Fibroblast of villous mesenchyme (primary cell): ENCODE data around the gene PRKACA. TPM values are rescaled to one million over a fixed set of nuclear protein-coding genes. Genes with fewer than 3 reads are reported as not detected.

Source experiments
- DNase-seq: peaks from one replicate; pipeline ENCODE4 v3.0.0-alpha.2; 2010; ENCODE audit warnings: low read depth
- H3K4me3 ChIP-seq: 2 replicates; pipeline ENCODE4 v1.5.1; 2011; ENCODE audit warnings: low read depth, mild to moderate bottlenecking, low read length
- CTCF ChIP-seq: IDR thresholded peaks from 2 replicates; pipeline ENCODE4 v1.5.1; 2012; ENCODE audit warnings: low read depth, mild to moderate bottlenecking, low read length; ENCODE audit not compliant: insufficient read depth
- total RNA-seq: library from RNA; depleted of rRNA; stranded (reverse); fragments of >200 nt; gene quantifications from 2 replicates; pipeline ENCODE4 v1.2.3, GENCODE V29; 2012

The PRKACA gene
- total RNA-seq, 1 donor: 50.1 TPM

GRCh38 chr19:14161305-14161704, 43.7 kb upstream of the PRKACA start:
- no peak for TF ChIP-seq CTCF
- no peak overlapping the region for H3K4me3 ChIP-seq
- DNase-seq: no peak

- DNase-seq: no peak
- no peak for TF ChIP-seq CTCF
- no peak overlapping the region for H3K4me3 ChIP-seq
These were observed 42.6 kb upstream of the PRKACA start for GRCh38 chr19:14160017-14160703.

GRCh38 chr19:14159059-14159458, 41.5 kb upstream of the PRKACA start:
- no peak for DNase-seq
- no peak for TF ChIP-seq CTCF
- H3K4me3 ChIP-seq: no peak overlapping the region

- no peak for TF ChIP-seq CTCF
These were observed 40.9 kb upstream of the PRKACA start for GRCh38 chr19:14158276-14159023.

GRCh38 chr19:14156971-14157717, 39.6 kb upstream of the PRKACA start:
- DNase-seq: no peak
- no peak overlapping the region for H3K4me3 ChIP-seq
- TF ChIP-seq CTCF: no peak

More at GRCh38 chr19:14158276-14159023, 40.9 kb upstream of the PRKACA start:
- DNase-seq: no peak
- H3K4me3 ChIP-seq: no peak overlapping the region

GRCh38 chr19:14156122-14156521, 38.6 kb upstream of the PRKACA start:
- TF ChIP-seq CTCF: no peak
- no peak overlapping the region for H3K4me3 ChIP-seq
- DNase-seq: no peak
